ENCODE measurements around the gene DOCK10. TPM values are rescaled to one million over a fixed set of nuclear protein-coding genes. Genes with fewer than 3 reads are reported as not detected.

The DOCK10 gene
- total and polyA plus RNA-seq, 10 of the 15 experiments (the other 5 are each of a cell fraction or from before 2014, with no cell fraction given) = 16.9 to 120 (median 85.5) TPM

GRCh38 chr2:224786848-224787247 lies 255.4 kb downstream of the DOCK10 start:
- ChIA-PET RAD21 (ENCODE audit: unreplicated experiment) (no interaction called here), SMC1A (ENCODE audit: uncharacterized antibody, unreplicated experiment) (no interaction called here), CTCF (interaction anchor here (4.4 kb wide), 1 partner anchor 9 kb away, joined by 20 read pairs; no protein-coding TSS in a partner anchor), POLR2A (no interaction called here)
- DNase-seq (ENCODE audit: low read depth, low spot score) = no peak
- TF ChIP-seq, protein P1, sequence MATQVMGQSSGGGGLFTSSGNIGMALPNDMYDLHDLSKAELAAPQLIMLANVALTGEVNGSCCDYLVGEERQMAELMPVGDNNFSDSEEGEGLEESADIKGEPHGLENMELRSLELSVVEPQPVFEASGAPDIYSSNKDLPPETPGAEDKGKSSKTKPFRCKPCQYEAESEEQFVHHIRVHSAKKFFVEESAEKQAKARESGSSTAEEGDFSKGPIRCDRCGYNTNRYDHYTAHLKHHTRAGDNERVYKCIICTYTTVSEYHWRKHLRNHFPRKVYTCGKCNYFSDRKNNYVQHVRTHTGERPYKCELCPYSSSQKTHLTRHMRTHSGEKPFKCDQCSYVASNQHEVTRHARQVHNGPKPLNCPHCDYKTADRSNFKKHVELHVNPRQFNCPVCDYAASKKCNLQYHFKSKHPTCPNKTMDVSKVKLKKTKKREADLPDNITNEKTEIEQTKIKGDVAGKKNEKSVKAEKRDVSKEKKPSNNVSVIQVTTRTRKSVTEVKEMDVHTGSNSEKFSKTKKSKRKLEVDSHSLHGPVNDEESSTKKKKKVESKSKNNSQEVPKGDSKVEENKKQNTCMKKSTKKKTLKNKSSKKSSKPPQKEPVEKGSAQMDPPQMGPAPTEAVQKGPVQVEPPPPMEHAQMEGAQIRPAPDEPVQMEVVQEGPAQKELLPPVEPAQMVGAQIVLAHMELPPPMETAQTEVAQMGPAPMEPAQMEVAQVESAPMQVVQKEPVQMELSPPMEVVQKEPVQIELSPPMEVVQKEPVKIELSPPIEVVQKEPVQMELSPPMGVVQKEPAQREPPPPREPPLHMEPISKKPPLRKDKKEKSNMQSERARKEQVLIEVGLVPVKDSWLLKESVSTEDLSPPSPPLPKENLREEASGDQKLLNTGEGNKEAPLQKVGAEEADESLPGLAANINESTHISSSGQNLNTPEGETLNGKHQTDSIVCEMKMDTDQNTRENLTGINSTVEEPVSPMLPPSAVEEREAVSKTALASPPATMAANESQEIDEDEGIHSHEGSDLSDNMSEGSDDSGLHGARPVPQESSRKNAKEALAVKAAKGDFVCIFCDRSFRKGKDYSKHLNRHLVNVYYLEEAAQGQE (IDR thresholded peaks at IDR 0.05; ENCODE audit: low read depth, low read length) = no peak
- TF ChIP-seq, protein P2, sequence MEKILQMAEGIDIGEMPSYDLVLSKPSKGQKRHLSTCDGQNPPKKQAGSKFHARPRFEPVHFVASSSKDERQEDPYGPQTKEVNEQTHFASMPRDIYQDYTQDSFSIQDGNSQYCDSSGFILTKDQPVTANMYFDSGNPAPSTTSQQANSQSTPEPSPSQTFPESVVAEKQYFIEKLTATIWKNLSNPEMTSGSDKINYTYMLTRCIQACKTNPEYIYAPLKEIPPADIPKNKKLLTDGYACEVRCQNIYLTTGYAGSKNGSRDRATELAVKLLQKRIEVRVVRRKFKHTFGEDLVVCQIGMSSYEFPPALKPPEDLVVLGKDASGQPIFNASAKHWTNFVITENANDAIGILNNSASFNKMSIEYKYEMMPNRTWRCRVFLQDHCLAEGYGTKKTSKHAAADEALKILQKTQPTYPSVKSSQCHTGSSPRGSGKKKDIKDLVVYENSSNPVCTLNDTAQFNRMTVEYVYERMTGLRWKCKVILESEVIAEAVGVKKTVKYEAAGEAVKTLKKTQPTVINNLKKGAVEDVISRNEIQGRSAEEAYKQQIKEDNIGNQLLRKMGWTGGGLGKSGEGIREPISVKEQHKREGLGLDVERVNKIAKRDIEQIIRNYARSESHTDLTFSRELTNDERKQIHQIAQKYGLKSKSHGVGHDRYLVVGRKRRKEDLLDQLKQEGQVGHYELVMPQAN (conservative IDR thresholded peaks at IDR 0.05) = no peak
- TF ChIP-seq ESRRA (IDR thresholded peaks at IDR 0.05; ENCODE audit: low read length) = no peak
- no peak for TF ChIP-seq NRF1 (conservative IDR thresholded peaks at IDR 0.05; ENCODE audit: low read depth, low read length)
- TF ChIP-seq, protein P3, sequence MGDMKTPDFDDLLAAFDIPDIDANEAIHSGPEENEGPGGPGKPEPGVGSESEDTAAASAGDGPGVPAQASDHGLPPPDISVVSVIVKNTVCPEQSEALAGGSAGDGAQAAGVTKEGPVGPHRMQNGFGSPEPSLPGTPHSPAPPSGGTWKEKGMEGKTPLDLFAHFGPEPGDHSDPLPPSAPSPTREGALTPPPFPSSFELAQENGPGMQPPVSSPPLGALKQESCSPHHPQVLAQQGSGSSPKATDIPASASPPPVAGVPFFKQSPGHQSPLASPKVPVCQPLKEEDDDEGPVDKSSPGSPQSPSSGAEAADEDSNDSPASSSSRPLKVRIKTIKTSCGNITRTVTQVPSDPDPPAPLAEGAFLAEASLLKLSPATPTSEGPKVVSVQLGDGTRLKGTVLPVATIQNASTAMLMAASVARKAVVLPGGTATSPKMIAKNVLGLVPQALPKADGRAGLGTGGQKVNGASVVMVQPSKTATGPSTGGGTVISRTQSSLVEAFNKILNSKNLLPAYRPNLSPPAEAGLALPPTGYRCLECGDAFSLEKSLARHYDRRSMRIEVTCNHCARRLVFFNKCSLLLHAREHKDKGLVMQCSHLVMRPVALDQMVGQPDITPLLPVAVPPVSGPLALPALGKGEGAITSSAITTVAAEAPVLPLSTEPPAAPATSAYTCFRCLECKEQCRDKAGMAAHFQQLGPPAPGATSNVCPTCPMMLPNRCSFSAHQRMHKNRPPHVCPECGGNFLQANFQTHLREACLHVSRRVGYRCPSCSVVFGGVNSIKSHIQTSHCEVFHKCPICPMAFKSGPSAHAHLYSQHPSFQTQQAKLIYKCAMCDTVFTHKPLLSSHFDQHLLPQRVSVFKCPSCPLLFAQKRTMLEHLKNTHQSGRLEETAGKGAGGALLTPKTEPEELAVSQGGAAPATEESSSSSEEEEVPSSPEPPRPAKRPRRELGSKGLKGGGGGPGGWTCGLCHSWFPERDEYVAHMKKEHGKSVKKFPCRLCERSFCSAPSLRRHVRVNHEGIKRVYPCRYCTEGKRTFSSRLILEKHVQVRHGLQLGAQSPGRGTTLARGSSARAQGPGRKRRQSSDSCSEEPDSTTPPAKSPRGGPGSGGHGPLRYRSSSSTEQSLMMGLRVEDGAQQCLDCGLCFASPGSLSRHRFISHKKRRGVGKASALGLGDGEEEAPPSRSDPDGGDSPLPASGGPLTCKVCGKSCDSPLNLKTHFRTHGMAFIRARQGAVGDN (IDR thresholded peaks at IDR 0.05) = no peak
- TF ChIP-seq, protein P4, sequence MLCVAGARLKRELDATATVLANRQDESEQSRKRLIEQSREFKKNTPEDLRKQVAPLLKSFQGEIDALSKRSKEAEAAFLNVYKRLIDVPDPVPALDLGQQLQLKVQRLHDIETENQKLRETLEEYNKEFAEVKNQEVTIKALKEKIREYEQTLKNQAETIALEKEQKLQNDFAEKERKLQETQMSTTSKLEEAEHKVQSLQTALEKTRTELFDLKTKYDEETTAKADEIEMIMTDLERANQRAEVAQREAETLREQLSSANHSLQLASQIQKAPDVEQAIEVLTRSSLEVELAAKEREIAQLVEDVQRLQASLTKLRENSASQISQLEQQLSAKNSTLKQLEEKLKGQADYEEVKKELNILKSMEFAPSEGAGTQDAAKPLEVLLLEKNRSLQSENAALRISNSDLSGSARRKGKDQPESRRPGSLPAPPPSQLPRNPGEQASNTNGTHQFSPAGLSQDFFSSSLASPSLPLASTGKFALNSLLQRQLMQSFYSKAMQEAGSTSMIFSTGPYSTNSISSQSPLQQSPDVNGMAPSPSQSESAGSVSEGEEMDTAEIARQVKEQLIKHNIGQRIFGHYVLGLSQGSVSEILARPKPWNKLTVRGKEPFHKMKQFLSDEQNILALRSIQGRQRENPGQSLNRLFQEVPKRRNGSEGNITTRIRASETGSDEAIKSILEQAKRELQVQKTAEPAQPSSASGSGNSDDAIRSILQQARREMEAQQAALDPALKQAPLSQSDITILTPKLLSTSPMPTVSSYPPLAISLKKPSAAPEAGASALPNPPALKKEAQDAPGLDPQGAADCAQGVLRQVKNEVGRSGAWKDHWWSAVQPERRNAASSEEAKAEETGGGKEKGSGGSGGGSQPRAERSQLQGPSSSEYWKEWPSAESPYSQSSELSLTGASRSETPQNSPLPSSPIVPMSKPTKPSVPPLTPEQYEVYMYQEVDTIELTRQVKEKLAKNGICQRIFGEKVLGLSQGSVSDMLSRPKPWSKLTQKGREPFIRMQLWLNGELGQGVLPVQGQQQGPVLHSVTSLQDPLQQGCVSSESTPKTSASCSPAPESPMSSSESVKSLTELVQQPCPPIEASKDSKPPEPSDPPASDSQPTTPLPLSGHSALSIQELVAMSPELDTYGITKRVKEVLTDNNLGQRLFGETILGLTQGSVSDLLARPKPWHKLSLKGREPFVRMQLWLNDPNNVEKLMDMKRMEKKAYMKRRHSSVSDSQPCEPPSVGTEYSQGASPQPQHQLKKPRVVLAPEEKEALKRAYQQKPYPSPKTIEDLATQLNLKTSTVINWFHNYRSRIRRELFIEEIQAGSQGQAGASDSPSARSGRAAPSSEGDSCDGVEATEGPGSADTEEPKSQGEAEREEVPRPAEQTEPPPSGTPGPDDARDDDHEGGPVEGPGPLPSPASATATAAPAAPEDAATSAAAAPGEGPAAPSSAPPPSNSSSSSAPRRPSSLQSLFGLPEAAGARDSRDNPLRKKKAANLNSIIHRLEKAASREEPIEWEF (IDR thresholded peaks at IDR 0.05; ENCODE audit: insufficient replicate concordance, low read depth, low read length) = no peak
- no peak for TF ChIP-seq NFYA (IDR thresholded peaks at IDR 0.05; ENCODE audit: borderline replicate concordance, low read depth, low read length)
- no peak for TF ChIP-seq BHLHE40 (IDR thresholded peaks at IDR 0.05; ENCODE audit: borderline replicate concordance in 1 of 2, low read depth in 2 of 2, low read length in 1 of 2)
- in situ Hi-C loops (cut with MboI) (no loop called here), intact Hi-C loops (cut with micrococcal nuclease; ENCODE audit: unreplicated experiment) (no loop called here)
- no peak for FAIRE-seq
- no peak overlapping the region for H3K9ac ChIP-seq (ENCODE audit: control insufficient read depth, insufficient read depth, low read length)
- no peaks in the 10 kb centered on the region for H4K20me1 ChIP-seq (ENCODE audit: control insufficient read depth, insufficient read depth)
- peaks cover 2 to 33% of the 10 kb centered on the region in 2 experiments for H3K36me3 ChIP-seq (ENCODE audit: control insufficient read depth in 2 of 2, insufficient read depth in 2 of 2, low read length in 1 of 2)
- ATAC-seq = no peak
- no peak overlapping the region for H3K4me3 ChIP-seq
- no TSS peak for BruUV-seq (replicated peaks)
- H3K79me2 ChIP-seq (ENCODE audit: control insufficient read depth, insufficient read depth, low read length) = no peaks in the 10 kb centered on the region
- no peak overlapping the region for H2AFZ ChIP-seq (ENCODE audit: control insufficient read depth, low read depth, low read length)
- no peaks in the 10 kb centered on the region for H3K9me3 ChIP-seq (replicated peaks; ENCODE audit: control insufficient read depth, insufficient read depth, low read length)
- 75% methylated on average over 7 of the region's 7 CpGs for WGBS (ENCODE audit: insufficient coverage, insufficient replicate concordance, low lambda C conversion rate, missing lambda C conversion rate)
- H3K27ac ChIP-seq (ENCODE audit: control insufficient read depth, insufficient read depth) = no peak overlapping the region
- H3K27me3 ChIP-seq (replicated peaks in 1 of 2; ENCODE audit: control insufficient read depth in 2 of 2, insufficient read depth in 2 of 2, low read length in 1 of 2) = no peaks in the 10 kb centered on the region
- no peaks in the 10 kb centered on the region for H3K4me1 ChIP-seq (ENCODE audit: control insufficient read depth, insufficient read depth, low read length)
- H3K4me2 ChIP-seq (ENCODE audit: control insufficient read depth, insufficient read depth) = no peak overlapping the region
